Ovary (tissue), 3 donors: ENCODE results near the gene HAPSTR1.

Experiments used
- CTCF ChIP-seq, 3 donors: fragments of 450-650 bp in 2 of 3; fragments of 200-600 bp in 1 of 3; IDR thresholded peaks; one replicate each; pipeline versions ENCODE4 v1.5.1 to v1.8.0; 2016 to 2022; ENCODE audit warnings: antibody characterized with exemption in 3 of 3, mild to moderate bottlenecking in 1 of 3
- POLR2A ChIP-seq: fragments of 450-650 bp; IDR thresholded peaks from one replicate; pipeline ENCODE4 v1.6.1; 2017; ENCODE audit warnings: antibody characterized with exemption, mild to moderate bottlenecking, moderate library complexity
- donor health status: DM: no; HTN: no; CAD: no.

GRCh38 chr16:9096416-9096952 is 5.0 kb downstream of the HAPSTR1 start:
- TF ChIP-seq POLR2A = no peak
- no peak for TF ChIP-seq CTCF (IDR thresholded peaks at IDR 0.05)
